DOHH2 (cell line): Measurements from ENCODE around the gene FOXJ2.

Experiments used
- EZH2phosphoT487 ChIP-seq: fragments of 200-600 bp; sonication (generic); IDR thresholded peaks from 2 replicates; pipeline ENCODE4 v1.6.1; 2017; ENCODE audit warnings: borderline replicate concordance, mild to moderate bottlenecking, antibody characterized with exemption, low read length, moderate library complexity, mixed read lengths
- TF ChIP-seq, protein P1 (sequence below): fragments of 200-600 bp; sonication (generic); IDR thresholded peaks from one replicate; pipeline ENCODE4 v1.5.1; 2014; ENCODE audit warnings: antibody characterized with exemption, mild to moderate bottlenecking, low read depth, low read length; ENCODE audit not compliant: poor library complexity, severe bottlenecking

DNA sequence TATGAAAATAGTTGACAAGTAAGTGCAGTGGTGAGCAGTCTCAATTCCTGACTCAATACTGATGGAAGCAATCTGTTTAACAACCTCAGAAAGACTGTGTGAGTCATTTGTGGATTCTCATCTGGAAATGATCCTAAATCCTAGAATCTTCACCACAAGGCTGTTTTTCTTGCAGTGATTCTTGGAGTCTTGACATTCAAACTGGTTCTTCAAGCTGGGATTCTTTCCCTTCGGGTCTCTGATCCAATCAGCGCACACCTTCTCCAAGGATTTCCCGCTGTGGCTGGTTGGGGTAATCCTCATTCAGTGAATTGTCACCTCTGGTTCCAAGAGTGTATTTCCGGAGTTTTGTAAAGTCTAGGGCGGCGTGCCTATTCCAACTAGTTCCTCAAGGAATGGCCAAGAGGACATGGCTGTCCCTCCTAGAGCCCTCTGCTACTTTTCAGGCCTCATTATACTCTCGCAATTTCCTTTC lies 37.7 kb upstream of the FOXJ2 start:
- TF ChIP-seq, protein P1, sequence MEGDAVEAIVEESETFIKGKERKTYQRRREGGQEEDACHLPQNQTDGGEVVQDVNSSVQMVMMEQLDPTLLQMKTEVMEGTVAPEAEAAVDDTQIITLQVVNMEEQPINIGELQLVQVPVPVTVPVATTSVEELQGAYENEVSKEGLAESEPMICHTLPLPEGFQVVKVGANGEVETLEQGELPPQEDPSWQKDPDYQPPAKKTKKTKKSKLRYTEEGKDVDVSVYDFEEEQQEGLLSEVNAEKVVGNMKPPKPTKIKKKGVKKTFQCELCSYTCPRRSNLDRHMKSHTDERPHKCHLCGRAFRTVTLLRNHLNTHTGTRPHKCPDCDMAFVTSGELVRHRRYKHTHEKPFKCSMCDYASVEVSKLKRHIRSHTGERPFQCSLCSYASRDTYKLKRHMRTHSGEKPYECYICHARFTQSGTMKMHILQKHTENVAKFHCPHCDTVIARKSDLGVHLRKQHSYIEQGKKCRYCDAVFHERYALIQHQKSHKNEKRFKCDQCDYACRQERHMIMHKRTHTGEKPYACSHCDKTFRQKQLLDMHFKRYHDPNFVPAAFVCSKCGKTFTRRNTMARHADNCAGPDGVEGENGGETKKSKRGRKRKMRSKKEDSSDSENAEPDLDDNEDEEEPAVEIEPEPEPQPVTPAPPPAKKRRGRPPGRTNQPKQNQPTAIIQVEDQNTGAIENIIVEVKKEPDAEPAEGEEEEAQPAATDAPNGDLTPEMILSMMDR = no peak
- no peak for TF ChIP-seq EZH2phosphoT487
